C4-2B (cell line): Measurements from ENCODE around the gene RNF150.

Experiments
- H3K27ac ChIP-seq: fragments of 450-650 bp; 2 replicates; pipeline ENCODE4 v1.5.1; 2017
- CTCF ChIP-seq: fragments of 450-650 bp; conservative IDR thresholded peaks from 2 replicates; pipeline ENCODE4 v1.5.1; 2017; ENCODE audit warnings: mild to moderate bottlenecking
- ZFX ChIP-seq: fragments of 450-650 bp; IDR thresholded peaks from 2 replicates; pipeline ENCODE4 v1.6.1; 2017

Gene RNF150

GRCh38 chr4:141041021-141041476, 92.2 kb downstream of the RNF150 start:
- TF ChIP-seq ZFX = no peak
- no peak for TF ChIP-seq CTCF
- no peak overlapping the region for H3K27ac ChIP-seq

- no peak overlapping the region for H3K27ac ChIP-seq
- no peak for TF ChIP-seq ZFX
- no peak for TF ChIP-seq CTCF
These were observed 94.1 kb downstream of the RNF150 start for GRCh38 chr4:141039156-141039555.

DNA sequence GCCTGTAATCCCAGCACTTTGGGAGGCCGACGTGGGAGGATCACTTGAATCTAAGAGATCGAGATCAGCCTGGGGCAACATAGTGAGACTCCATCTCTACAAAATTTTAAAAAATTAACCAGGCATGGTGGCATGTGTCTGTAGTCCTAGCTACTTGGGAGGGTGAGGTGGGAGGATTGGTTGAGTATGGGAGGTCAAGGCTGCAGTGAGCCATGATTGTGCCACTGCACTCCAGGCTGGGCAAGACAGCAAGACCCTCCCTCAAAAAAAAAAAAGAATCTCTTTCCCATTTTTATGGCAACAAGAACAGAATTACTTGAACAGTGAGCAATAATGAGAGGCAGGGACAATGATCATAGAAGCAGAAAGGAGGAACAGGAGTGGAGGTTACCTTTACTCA, 94.8 kb downstream of the RNF150 start:
- no peak overlapping the region for H3K27ac ChIP-seq
- TF ChIP-seq ZFX (no peak), CTCF (no peak)

DNA sequence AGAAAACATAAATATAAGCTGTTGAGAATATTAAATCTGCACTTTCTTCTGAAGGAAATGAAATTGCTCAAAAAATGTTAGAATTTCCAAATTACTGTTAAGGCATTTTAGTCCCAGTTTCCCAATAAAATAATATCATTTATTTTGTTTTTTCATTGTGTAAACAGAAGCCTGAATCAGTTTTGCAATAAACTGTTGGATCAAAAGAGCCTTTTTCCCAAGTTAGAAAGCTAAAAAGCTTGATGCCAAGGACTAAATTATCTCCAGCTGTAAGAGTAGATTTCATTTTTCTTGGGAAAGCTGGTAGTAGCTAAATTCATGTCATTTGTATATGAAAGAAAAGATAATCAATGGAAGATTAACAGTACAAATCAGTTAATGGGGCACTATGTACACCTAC, 95.8 kb downstream of the RNF150 start:
- TF ChIP-seq ZFX = no peak
- TF ChIP-seq CTCF = no peak
- H3K27ac ChIP-seq = no peak overlapping the region

GRCh38 chr4:141036786-141037185, 96.5 kb downstream of the RNF150 start:
- no peak overlapping the region for H3K27ac ChIP-seq
- TF ChIP-seq ZFX = no peak
- no peak for TF ChIP-seq CTCF

DNA sequence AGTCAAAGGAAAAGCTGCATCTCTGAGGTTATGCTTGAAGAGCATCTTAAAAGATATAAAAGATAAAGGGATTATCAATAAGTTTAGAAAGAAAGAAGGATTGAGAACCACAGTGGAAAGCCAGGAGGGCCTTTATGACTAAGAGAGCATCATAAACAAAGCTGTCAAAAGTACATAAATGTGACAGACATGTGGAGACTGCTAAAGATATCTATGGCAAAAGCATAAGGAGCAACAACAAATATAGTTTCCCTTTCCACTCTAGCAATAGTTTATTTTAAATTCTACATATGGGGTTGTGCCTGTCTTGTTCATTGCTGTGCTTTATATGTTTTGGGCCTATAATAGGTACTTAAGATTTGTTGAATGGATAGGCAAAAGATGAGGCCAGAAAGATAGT, 97.3 kb downstream of the RNF150 start:
- H3K27ac ChIP-seq = no peak overlapping the region
- TF ChIP-seq CTCF (no peak), ZFX (no peak)

- H3K27ac ChIP-seq = no peak overlapping the region
- no peak for TF ChIP-seq CTCF
- no peak for TF ChIP-seq ZFX
These were observed 105.2 kb downstream of the RNF150 start for GRCh38 chr4:141028024-141028529.
